K562 (cell line): ENCODE data around the gene SUDS3. TPM values are rescaled to one million over a fixed set of nuclear protein-coding genes. Genes with fewer than 3 reads are reported as not detected.
A peak's percentile ranks its signal among the peaks of the same experiment; 100 is the strongest.

Experiments used
- ATAC-seq: fragments of 200-7000 bp; cut with Tn5 transposase; 3 replicates; pipeline ENCODE4 v1.9.1; 2020; ENCODE audit warnings: moderate library complexity
- BruUV-seq: library from RNA; stranded (reverse); fragments of 400-500 nt; replicated peaks from 2 replicates; lab custom pipeline; 2021; lab: Mats Ljungman, UMichigan
- CTCF ChIA-PET: fragments of 300-600 bp; formaldehyde crosslinking; extraction: SDS; loops from one replicate; lab custom pipeline; 2021; ENCODE audit warnings: low intra/inter-chr PET ratio; lab: Yijun Ruan, JAX
- POLR2A ChIA-PET: fragments of 300-600, 350-650 bp; sonication (Branson Sonifier 250); formaldehyde crosslinking; extraction: SDS; loops from one replicate; lab custom pipeline; 2021; ENCODE audit warnings: antibody characterized with exemption, inconsistent platforms; lab: Yijun Ruan, JAX
- DNase-seq, 4 experiments: peaks; one replicate each; pipeline versions ENCODE4 v3.0.0 to v3.0.0-alpha.2; 2011 to 2018; ENCODE audit warnings: low spot score in 3 of 4, mixed read lengths in 3 of 4; ENCODE audit errors: extremely low read depth in 1 of 4
- FAIRE-seq: peaks from 2 replicates; lab custom pipeline; 2011; peaks lifted over from hg19 to GRCh38; lab: Jason Lieb, UNC
- H2AFZ ChIP-seq: 2 replicates; pipeline ENCODE4 v1.6.0; 2011; ENCODE audit warnings: low read depth, low read length, control low read depth, inconsistent platforms
- H3K27ac ChIP-seq: fragments of 200-600 bp; 3 replicates; pipeline ENCODE4 v1.8.0; 2011; ENCODE audit warnings: low read depth, mild to moderate bottlenecking, control low read depth, inconsistent platforms, low read length, moderate library complexity, mixed read lengths; ENCODE audit errors: extremely low read depth
- H3K27me3 ChIP-seq, 2 experiments: fragments of 300-600 bp in 1 of 2; 2 replicates in 1 of 2; 3 replicates in 1 of 2; pipeline versions ENCODE4 v1.6.0 to v1.8.0; 2011; ENCODE audit warnings: inconsistent platforms in 2 of 2, low read length in 2 of 2, mild to moderate bottlenecking in 1 of 2, mixed read lengths in 1 of 2, moderate library complexity in 1 of 2; ENCODE audit not compliant: control insufficient read depth in 2 of 2, insufficient read depth in 2 of 2
- H3K36me3 ChIP-seq: fragments of 300-600 bp; 3 replicates; pipeline ENCODE4 v1.8.0; 2011; ENCODE audit warnings: mild to moderate bottlenecking, low read length, inconsistent platforms; ENCODE audit not compliant: control insufficient read depth, insufficient read depth
- H3K4me1 ChIP-seq, 2 experiments: fragments of 200-600 bp in 1 of 2; replicated peaks in 1 of 2; 2 replicates in 1 of 2; 3 replicates in 1 of 2; pipeline versions ENCODE4 v1.5.1 to v1.8.0; 2011; ENCODE audit warnings: inconsistent platforms in 2 of 2, low read length in 2 of 2, mild to moderate bottlenecking in 1 of 2, mixed read lengths in 1 of 2, moderate library complexity in 1 of 2; ENCODE audit not compliant: control insufficient read depth in 2 of 2, insufficient read depth in 2 of 2
- H3K4me2 ChIP-seq: 2 replicates; pipeline ENCODE4 v1.6.1; 2011; ENCODE audit warnings: low read length, control low read depth, inconsistent platforms, mixed read lengths; ENCODE audit not compliant: insufficient read depth
- H3K4me3 ChIP-seq: fragments of 200-600 bp; sonication (generic), shearing (Covaris generic); 2 replicates; pipeline ENCODE4 v1.5.1; 2016; ENCODE audit warnings: control low read depth, inconsistent platforms
- H3K79me2 ChIP-seq: fragments of 200-600 bp; 3 replicates; pipeline ENCODE4 v1.8.0; 2011; ENCODE audit warnings: low read length, inconsistent platforms; ENCODE audit not compliant: control insufficient read depth, insufficient read depth
- H3K9ac ChIP-seq, 2 experiments: 2 replicates each; pipeline versions ENCODE4 v1.6.0 to v1.6.1; 2011; ENCODE audit warnings: low read depth in 2 of 2, low read length in 2 of 2, control low read depth in 1 of 2, inconsistent platforms in 1 of 2, mild to moderate bottlenecking in 1 of 2, mixed read lengths in 1 of 2; ENCODE audit not compliant: insufficient read depth in 1 of 2
- H3K9me1 ChIP-seq: one replicate; pipeline ENCODE4 v1.6.0; 2011; ENCODE audit warnings: inconsistent platforms, mild to moderate bottlenecking, low read length, moderate library complexity; ENCODE audit not compliant: control insufficient read depth, insufficient read depth
- H3K9me3 ChIP-seq: replicated peaks from 2 replicates; pipeline ENCODE4 v1.5.1; 2011; ENCODE audit warnings: low read depth, low read length, inconsistent platforms; ENCODE audit not compliant: control insufficient read depth, insufficient read depth
- H4K20me1 ChIP-seq: replicated peaks from 2 replicates; pipeline ENCODE4 v1.6.1; 2011; ENCODE audit warnings: low read length, inconsistent platforms, mixed read lengths; ENCODE audit not compliant: control insufficient read depth, insufficient read depth
- PTTG1 ChIP-seq: fragments of 450-650 bp; IDR thresholded peaks from 2 replicates; pipeline ENCODE4 v1.6.1; 2016; ENCODE audit warnings: low read depth, mild to moderate bottlenecking, missing genetic modification characterization, missing compliant biosample characterization
- SAFB ChIP-seq: fragments of 200-400 bp; formaldehyde crosslinking; IDR thresholded peaks from 2 replicates; pipeline ENCODE4 v1.6.1; 2017; ENCODE audit warnings: low read depth, low read length, borderline replicate concordance
- SIX5 ChIP-seq, 2 experiments: IDR thresholded peaks; 2 replicates each; pipeline ENCODE4 v1.6.1; 2011; ENCODE audit warnings: low read length in 2 of 2, borderline replicate concordance in 1 of 2, low read depth in 1 of 2, mild to moderate bottlenecking in 1 of 2, moderate library complexity in 1 of 2; ENCODE audit not compliant: insufficient read depth in 1 of 2
- TEAD1 ChIP-seq, 2 experiments: fragments of 450-650 bp in 1 of 2; sonication (generic) in 1 of 2; formaldehyde crosslinking; IDR thresholded peaks; 2 replicates each; pipeline versions ENCODE4 v1.4.0 to v1.8.0; 2020 to 2022; ENCODE audit warnings: mild to moderate bottlenecking in 2 of 2, missing genetic modification reagents in 1 of 2
- WGBS: fragments of 100-300 bp; shearing (Covaris generic); methylation state at CpG from one replicate; pipeline ENCODE4 v1.1.6; 2016; ENCODE audit warnings: low coverage, mixed read lengths; ENCODE audit not compliant: insufficient coverage; ENCODE audit errors: missing lambda C conversion rate; 5-methylcytosine and 5-hydroxymethylcytosine counted together
- in situ Hi-C: fragments of 300-500 bp; cut with MboI; formaldehyde crosslinking; loops from 4 replicates; pipeline ENCODE4 v1.15.0; 2018; ENCODE audit warnings: inconsistent platforms, mixed read lengths
- intact Hi-C: fragments of 100-400 bp; cut with micrococcal nuclease; formaldehyde crosslinking; loops from 2 replicates; pipeline ENCODE4 v1.14.2; 2022
- polyA plus RNA-seq, 8 experiments: library from polyadenylated mRNA; depleted of rRNA in 4 of 8; stranded (reverse) in 5 of 8; unstranded in 3 of 8; fragments of >200 nt; fragmentation: Nextera tagmentation in 2 of 8; fragmentation: Illumina TruSeq in 1 of 8; extraction: Ambion mirVana in 2 of 8; extraction: Trizol in 1 of 8; gene quantifications; 2 replicates each; pipeline versions ENCODE4 v1.2.1 to v1.2.3, GENCODE V29; 2011 to 2014; ENCODE audit warnings: inconsistent platforms in 1 of 8, missing spikeins in 1 of 8
- total RNA-seq, 7 experiments: library from RNA; depleted of rRNA in 6 of 7; stranded (reverse); fragments of >200 nt in 6 of 7; fragmentation: Illumina TruSeq in 2 of 7; extraction: Trizol in 2 of 7; gene quantifications; 2 replicates each; pipeline versions ENCODE4 v1.2.1 to v1.2.3, GENCODE V29; 2011 to 2021; ENCODE audit warnings: low replicate concordance in 1 of 7
- TF ChIP-seq, protein P1 (sequence below): fragments of 200-800 bp; sonication (Bioruptor generic); IDR thresholded peaks from 2 replicates; pipeline ENCODE4 v1.6.1; 2017; ENCODE audit warnings: missing genetic modification characterization, missing compliant biosample characterization

SUDS3 gene
- total and polyA plus RNA-seq, 9 of the 15 experiments (the other 6 are each of a cell fraction or from before 2014, with no cell fraction given): 6.6 to 30.5 (median 23.3) TPM

DNA sequence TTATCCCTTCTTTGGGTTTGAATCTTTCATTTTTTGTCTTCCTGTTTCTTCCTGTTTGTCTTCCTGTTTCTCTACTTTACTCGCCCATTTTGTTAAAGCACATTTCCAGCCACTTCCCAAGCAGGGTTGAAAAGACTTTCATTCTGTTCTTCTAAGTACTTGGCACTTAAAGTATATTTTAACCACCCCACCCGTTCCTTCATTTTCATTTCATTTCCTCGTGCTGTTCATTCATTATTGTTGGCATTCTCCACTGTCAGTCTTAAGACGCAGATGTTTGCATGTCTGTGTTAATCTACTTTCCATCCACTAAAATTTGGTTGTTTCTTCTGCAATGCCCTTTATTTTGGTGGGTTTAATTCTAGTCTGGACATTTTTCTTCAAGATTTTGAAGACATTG lies 49.0 kb downstream of the SUDS3 start:
- Histone ChIP-seq H3K27ac (no peak overlapping the region), H3K79me2 (no peaks in the 10 kb centered on the region), H3K27me3 (no peaks in the 10 kb centered on the region), H3K4me2 (peak overlapping the region; percentile 54), H3K9ac (no peak overlapping the region), H3K4me3 (no peak overlapping the region), H4K20me1 (no peaks in the 10 kb centered on the region), H3K9me1 (no peaks in the 10 kb centered on the region), H2AFZ (peak overlapping the region; percentile 40), H3K36me3 (no peaks in the 10 kb centered on the region), H3K9me3 (no peaks in the 10 kb centered on the region), H3K4me1 (peaks cover 0 to 5% of the 10 kb centered on the region in 2 experiments; a peak in 2 of 5 replicates)
- intact Hi-C loops (no loop called here), in situ Hi-C loops (no loop called here)
- ChIA-PET CTCF (no interaction called here), POLR2A (interaction anchor here (0.6 kb wide), 1 partner anchor 593 kb away, joined by 3 read pairs; no protein-coding TSS in a partner anchor)
- no TSS peak for BruUV-seq
- DNase-seq (no peak), FAIRE-seq (no peak), ATAC-seq (no peak)
- TF ChIP-seq SAFB (no peak), PTTG1 (tag) (no peak), SIX5 (IDR thresholded peaks at IDR 0.05; ENCODE audit: borderline replicate concordance in 1 of 2, insufficient read depth in 1 of 2, low read depth in 1 of 2, low read length in 2 of 2) (no peak), TEAD1 (CRISPR knock-in tag; IDR thresholded peaks at IDR 0.05) (no peak)
- TF ChIP-seq, protein P1, sequence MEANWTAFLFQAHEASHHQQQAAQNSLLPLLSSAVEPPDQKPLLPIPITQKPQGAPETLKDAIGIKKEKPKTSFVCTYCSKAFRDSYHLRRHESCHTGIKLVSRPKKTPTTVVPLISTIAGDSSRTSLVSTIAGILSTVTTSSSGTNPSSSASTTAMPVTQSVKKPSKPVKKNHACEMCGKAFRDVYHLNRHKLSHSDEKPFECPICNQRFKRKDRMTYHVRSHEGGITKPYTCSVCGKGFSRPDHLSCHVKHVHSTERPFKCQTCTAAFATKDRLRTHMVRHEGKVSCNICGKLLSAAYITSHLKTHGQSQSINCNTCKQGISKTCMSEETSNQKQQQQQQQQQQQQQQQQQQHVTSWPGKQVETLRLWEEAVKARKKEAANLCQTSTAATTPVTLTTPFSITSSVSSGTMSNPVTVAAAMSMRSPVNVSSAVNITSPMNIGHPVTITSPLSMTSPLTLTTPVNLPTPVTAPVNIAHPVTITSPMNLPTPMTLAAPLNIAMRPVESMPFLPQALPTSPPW (CRISPR knock-in tag): no peak
- WGBS: 8% methylated on average over 4 of the region's 4 CpGs
